GM12891 (cell line): ENCODE results near the gene LMO7.

Experiments used
- PAX5 ChIP-seq: IDR thresholded peaks from 2 replicates; pipeline ENCODE4 v1.6.1; 2011; ENCODE audit warnings: low read length, moderate library complexity, mild to moderate bottlenecking; ENCODE audit not compliant: insufficient read depth, severe bottlenecking
- POLR2A ChIP-seq: IDR thresholded peaks from 2 replicates; pipeline ENCODE4 v1.6.1; 2011; ENCODE audit warnings: low read depth, low read length, control low read depth
- POLR2AphosphoS5 ChIP-seq: IDR thresholded peaks from 2 replicates; pipeline ENCODE4 v1.6.1; 2011; ENCODE audit warnings: low read depth, low read length, control low read depth
- POU2F2 ChIP-seq: IDR thresholded peaks from 2 replicates; pipeline ENCODE4 v1.6.1; 2011; ENCODE audit warnings: low read depth, mild to moderate bottlenecking, control low read depth, low read length, moderate library complexity
- TAF1 ChIP-seq: IDR thresholded peaks from 2 replicates; pipeline ENCODE4 v1.6.1; 2011; ENCODE audit warnings: low read depth, low read length, control low read depth

DNA sequence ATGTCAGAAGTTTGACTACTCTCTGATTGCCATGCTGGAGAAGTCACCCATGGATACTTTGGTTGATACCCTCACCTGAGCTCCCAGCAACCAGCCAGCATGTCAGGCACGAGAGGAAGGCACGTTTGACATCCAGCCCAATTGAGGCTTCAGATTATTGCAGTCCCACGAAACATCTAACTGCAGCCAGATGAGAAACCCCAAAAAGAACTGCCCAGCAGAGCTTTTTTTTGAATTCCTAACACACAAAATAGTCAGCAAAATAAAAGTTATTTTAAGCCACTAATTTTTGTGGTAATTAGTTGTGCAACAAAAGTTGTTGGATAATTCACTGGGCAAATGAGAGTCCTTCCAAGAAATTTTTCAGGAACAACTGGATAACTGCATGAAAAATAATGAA lies 259.0 kb downstream of the LMO7 start:
- TF ChIP-seq POLR2A = no peak
- no peak for TF ChIP-seq POLR2AphosphoS5
- no peak for TF ChIP-seq POU2F2
- TF ChIP-seq TAF1 = no peak
- no peak for TF ChIP-seq PAX5
